NK-92 treated with Interleukin-12 subunit alpha and Interleukin-12 subunit beta, amount 100 ng/mL, for 24 hours (cell line): ENCODE data around the gene GRIK4.

Source experiments
- DNase-seq: peaks from one replicate; lab custom pipeline; 2025; lab: John Stamatoyannopoulos, UW

GRIK4 gene

DNA sequence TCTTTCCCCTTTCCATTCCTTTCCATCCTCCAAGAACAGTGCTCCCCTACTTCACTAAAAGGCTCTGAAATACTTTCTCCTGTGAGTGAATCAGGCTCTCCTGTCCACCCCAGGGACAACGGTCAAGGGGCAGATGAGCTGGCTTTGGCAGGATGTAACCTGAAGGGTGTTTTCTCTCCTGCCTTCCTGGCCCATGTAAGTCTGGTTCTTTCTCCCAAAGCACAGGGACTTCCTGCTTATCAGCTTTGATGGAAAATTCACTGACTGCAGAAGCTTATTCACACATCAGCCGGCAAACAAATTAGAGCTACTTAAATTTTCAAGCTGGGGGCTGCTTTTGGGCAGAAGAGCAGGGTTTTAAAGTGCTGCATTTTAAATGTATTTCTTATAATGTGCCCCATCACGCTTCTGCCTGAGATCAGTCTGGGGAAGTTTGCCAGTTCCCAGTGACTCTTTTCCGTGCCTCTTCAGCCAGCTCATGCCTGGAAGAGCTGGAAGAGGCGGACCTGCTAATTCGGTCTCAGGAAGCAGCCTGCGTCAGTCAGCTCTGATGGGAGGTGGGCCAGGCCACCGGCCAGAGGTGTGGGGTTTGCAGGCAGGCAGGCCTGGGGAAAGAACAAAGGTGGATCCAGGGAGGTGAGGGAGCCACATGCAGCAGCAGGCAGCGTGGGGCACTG, 372.0 kb downstream of the GRIK4 start:
- DNase-seq = no peak

DNA sequence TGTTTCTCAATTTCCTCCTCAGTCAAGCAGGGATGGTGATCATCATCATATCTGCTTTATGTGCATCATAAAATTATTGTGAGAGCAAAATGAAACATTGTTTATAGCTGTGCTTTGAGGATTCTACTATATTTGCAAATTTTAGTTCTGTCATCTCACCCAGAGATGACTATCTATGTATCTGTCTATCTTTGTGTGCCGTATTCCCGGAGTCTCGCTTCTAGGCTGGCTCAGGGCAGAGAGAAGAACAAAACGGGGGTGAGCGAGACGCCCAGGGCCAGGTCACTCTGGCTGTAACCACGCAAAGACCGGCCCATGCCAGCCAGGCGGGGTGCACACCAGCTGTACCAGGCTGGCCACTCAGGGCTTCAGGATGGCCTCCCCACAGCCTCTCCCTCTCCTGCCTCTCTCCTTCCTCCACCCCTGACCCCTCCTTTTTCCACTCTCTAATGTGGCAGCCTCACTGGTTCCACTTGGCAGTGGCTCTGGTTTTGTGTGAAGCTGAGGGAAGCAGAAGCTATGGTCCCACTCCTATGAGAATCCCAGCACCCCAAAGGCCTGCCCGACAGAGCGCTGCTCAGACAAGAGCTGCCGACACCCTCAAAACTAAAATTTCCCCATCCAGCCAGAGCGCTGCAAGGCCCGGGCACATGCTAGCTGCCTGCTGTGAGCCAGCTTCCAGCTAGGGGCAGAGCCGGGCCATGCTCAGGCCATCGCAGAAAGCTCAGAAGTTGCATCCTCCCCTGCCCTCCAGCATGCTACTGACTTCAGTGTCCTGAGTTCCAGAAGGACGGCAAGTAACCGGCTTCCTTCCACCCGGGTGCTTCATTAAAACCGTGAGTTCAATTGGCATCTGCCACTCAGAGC, 372.8 kb downstream of the GRIK4 start:
- no peak for DNase-seq

DNA sequence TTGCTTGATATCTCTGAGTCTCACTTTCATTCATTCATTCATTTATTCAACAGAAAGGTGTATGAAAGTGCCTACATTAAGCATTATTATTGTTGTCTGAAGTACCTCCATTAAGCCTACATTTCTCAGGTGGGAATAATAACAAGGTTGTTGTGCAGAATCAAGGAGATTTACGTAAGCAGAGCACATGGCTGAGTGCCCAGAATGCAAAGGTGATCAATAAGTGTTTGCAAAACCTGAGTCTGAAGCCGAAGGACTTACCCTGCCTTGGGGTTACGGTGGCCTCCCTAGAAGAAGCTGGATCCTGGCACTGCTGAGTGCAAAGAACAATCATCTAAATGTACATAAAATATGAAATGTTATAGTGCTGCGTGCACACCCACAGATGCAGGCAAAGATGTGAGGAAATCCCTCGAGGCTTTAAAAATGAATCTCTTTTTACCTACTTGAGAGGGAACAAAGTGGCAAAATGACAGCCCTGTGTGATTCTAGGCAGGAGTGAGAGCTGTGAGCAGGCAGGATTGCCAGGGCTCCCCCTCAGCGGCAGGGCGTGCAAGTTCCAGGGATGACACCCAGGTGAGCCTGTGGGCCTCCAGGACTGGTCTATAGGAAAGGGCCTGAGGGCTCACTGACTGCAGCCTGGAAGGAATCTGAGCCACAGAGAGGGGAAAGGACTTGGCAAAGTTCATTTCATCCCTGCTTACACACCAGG, 379.2 kb downstream of the GRIK4 start:
- DNase-seq = no peak

GRCh38 chr11:120893440-120894201, 382.1 kb downstream of the GRIK4 start:
- DNase-seq = no peak

DNA sequence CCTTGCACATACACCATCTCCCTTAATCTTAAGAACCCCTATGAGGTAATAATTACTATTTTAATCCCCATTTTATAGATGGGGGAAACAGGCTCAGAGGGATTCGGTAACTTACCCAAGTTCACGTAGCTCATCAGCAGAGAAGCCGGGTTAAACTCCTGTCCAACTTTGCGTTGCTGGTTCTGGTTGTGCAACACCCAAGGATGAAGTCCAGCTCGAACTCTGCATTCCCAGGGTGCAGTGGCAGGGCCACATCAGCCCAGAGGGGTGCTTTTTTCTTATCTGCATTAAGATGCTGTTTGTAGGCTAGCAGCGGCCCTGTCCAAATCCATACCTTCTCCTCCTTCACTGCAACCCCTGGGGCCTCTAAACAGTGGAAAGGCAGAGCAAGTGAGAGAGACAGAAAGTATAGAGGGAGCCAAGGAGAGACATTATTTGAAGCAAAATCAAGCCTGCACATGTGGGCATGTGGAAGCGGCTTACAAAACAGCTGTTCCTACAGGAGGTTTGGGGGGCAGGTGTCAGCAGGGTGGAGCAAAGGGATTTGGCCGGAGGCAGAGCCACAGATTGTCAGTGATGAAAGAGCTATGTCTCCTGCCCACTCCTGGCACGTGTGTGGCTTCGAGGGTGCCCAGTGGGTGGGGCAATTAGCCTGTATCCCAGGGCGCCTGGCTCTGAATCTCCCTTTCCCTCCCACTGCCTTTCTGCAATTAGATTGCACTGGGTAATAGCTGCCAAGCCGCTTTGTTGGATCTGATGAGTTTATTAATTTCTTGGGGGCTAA, 382.8 kb downstream of the GRIK4 start:
- no peak for DNase-seq

GRCh38 chr11:120896687-120897086, 385.1 kb downstream of the GRIK4 start:
- no peak for DNase-seq

GRCh38 chr11:120898568-120898967, 387.0 kb downstream of the GRIK4 start:
- no peak for DNase-seq

GRCh38 chr11:120899720-120900119, 388.2 kb downstream of the GRIK4 start:
- DNase-seq = no peak

DNA sequence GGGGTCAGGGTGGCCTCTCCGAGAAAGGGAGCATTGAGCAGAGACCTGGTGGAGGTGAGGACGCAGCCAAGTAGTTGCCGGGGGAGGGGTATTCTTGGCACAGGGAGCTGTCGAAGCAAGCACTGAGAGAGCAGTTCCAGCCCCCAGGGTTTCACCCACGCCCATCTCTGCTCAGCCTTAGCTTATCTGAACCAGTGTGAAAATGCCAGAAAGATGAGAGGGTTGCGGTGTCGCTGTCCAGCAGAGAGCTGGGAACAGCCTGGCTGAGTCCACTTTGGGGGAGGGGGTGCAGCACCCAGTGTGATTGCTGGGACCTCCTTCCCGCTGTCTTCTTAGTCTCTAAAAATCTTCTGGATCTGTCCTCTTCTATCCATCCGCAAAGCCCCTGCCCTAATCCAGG, 389.1 kb downstream of the GRIK4 start:
- DNase-seq = no peak

DNA sequence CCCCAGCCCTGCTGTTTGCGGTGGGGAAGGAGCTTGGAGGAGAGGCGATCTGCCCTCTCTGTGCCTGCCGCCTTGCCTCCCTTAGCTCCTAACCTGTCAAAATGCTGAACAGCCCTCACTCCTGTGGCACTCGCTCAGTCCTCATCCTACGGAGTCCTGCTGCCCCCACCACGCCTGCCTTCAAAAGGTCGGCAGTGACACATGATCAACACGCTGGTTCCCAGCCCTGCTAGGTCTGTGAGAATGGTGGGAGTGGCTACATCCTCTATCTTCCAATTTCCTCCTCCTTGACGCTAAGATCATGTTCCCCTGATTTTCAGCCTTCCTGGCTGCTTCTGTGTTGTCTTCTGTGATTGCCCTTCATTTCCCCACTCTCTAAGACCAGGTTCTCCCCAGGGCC, 392.1 kb downstream of the GRIK4 start:
- no peak for DNase-seq

GRCh38 chr11:120904116-120904515, 392.6 kb downstream of the GRIK4 start:
- DNase-seq = no peak

- no peak for DNase-seq
Measured at GRCh38 chr11:120906766-120907165, 395.2 kb downstream of the GRIK4 start.

DNA sequence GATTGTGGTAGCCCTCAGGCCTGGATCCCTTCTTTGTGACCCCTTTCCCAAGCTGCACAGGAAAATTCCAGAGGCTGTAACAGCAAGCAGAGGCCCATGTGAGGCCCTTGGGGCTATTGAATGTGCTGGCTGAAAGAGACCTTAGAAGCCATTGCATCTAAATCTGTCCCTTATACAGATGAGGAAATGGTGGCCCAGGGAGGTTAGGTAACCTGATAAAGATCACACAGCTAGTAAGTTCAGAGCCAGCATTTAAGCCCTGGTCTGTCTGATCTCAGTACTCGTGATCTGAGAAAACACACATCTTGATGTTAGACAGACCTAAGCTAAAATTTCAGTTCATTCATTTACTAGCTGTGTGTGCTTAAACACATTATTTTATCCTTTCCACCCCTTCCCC, 396.4 kb downstream of the GRIK4 start:
- no peak for DNase-seq

GRCh38 chr11:120908461-120909181, 397.1 kb downstream of the GRIK4 start:
- DNase-seq = peak; percentile 91

DNA sequence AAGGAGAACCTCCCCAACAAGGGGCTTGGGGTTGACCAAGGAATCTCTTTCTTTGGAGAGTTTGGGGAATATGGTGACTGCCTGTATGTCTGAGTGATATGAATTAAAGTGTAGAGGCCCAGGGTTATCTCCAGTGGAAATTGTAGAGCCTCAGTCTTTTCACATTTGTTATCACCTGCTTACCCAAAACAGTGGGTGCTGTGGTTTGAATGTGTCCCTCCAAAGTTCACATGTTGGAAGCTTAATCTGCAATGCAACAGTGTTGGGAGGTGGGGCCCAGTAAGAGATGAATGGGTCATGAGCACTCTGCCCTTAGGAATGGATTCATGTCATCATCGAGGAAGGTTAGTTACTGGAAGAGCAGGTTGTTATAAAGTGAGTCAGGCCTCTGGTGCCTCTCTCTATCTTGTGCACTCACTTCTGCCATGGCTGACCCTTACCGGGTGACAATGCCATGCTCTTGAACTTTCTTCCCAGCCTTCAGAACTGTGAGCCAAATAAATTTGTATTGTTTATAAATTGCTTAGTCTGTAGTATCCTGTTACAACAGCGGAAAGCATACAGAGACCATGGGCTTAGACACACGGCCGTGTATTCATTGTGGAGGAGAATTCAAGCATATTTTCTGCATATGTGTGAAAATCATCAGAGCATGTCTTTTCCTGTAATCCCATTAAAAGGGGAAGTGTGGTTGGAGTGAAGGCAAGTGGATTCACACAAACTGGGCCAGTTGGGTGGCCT, 398.3 kb downstream of the GRIK4 start:
- DNase-seq = peak; percentile 27

- no peak for DNase-seq
Measured at GRCh38 chr11:120911943-120912342, 400.4 kb downstream of the GRIK4 start.

DNA sequence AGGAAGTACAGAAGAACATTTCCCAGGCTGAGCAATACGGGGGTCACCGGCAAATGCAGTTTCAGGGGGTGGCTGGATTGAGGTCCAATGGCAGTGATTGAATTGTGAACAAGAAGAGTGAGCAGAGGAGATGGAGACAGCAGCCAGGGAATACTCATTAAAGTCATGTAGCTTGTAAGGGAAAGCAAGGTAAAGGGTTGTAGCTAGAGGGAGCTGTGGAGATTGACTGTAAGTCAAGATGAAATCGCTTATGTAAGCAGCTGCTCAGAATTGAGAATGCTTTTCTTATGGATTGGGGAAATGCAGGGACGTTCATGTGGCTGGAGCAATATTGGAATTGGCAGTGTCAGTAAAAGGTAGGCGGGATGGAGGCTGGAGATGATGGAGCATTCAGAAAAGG, 401.0 kb downstream of the GRIK4 start:
- no peak for DNase-seq

GRCh38 chr11:120912915-120913314, 401.4 kb downstream of the GRIK4 start:
- DNase-seq = no peak

DNA sequence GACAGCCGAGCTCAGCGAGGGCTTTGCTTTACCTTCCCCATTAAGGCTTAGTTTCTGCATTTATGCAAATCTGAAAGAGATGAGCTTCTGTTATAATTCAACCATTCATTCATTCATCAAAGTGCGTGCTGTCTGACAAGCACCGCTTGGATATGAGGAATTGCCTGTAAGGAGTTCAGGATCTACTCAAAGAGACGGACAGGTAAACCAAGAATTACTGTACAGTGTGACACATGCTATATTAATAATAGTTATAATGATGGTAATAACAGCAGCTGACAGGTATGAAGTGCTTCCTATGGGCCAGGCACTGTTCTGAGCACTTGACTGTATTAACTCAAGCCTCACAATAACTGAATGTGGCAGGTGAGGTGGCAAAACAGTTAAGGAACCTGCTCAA, 402.5 kb downstream of the GRIK4 start:
- DNase-seq = no peak

DNA sequence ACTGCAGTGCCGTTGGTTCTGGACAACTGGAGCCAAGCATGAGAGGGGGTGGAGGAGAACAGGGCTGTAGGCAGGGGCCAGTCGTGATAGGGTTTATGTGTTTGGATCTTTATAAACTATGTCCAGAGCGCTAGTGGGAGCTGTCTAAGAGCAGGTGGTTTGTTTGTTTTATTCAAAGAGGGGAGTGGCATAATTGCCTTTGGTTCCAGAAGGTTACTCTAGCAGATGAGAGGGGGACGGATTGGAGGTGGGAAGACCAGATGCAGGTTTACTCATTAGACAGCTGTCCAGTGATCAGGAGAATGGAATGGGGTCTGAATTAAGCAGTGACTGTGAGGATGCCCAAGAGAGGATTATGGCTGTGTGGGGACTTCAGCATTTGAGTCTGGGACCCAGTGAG, 403.1 kb downstream of the GRIK4 start:
- DNase-seq = no peak
